HEK293 (cell line): ENCODE results near the gene VASN.

Experiments used
- CTCF ChIA-PET: fragments of 350-600 bp; formaldehyde crosslinking; extraction: SDS; loops from one replicate; lab custom pipeline; 2021; ENCODE audit warnings: antibody characterized with exemption; lab: Yijun Ruan, JAX
- POLR2A ChIA-PET: fragments of 300-600 bp; formaldehyde crosslinking; extraction: SDS; loops from one replicate; lab custom pipeline; 2020; ENCODE audit warnings: antibody characterized with exemption, inconsistent platforms; lab: Yijun Ruan, JAX
- H3K27ac ChIP-seq: fragments of 200-500 bp; sonication (Bioruptor generic); 2 replicates; pipeline ENCODE4 v1.5.1; 2014; ENCODE audit warnings: low read depth, low read length, control low read depth, inconsistent platforms; ENCODE audit errors: extremely low read depth
- H3K36me3 ChIP-seq, 2 experiments: fragments of 200-500 bp in 1 of 2; sonication (Bioruptor generic) in 1 of 2; 1 replicate in 1 of 2; 2 replicates in 1 of 2; pipeline ENCODE4 v1.5.1; 2014 to 2017; ENCODE audit warnings: inconsistent platforms in 2 of 2, low read length in 2 of 2; ENCODE audit not compliant: control insufficient read depth in 2 of 2, insufficient read depth in 1 of 2
- H3K4me1 ChIP-seq: fragments of 200-500 bp; sonication (Bioruptor generic); 2 replicates; pipeline ENCODE4 v1.5.1; 2014; ENCODE audit warnings: mild to moderate bottlenecking, low read length, inconsistent platforms; ENCODE audit not compliant: control insufficient read depth, insufficient read depth
- H3K4me3 ChIP-seq: 2 replicates; pipeline ENCODE4 v1.5.1; 2011; ENCODE audit warnings: low read depth, mild to moderate bottlenecking, control low read depth, low read length, moderate library complexity
- H3K9me3 ChIP-seq: fragments of 200-500 bp; sonication (Bioruptor generic); 2 replicates; pipeline ENCODE4 v1.5.1; 2014; ENCODE audit warnings: low read depth, low read length, inconsistent platforms; ENCODE audit not compliant: control insufficient read depth, insufficient read depth
- BCL11B ChIP-seq: fragments of 450-650 bp; formaldehyde crosslinking; IDR thresholded peaks from 2 replicates; pipeline ENCODE4 v1.5.1; 2016; ENCODE audit warnings: low read depth, missing biosample characterization, missing genetic modification characterization
- CTCF ChIP-seq: fragments of 450-650 bp; formaldehyde crosslinking; IDR thresholded peaks from 2 replicates; pipeline ENCODE4 v1.5.1; 2016; ENCODE audit warnings: missing biosample characterization, missing genetic modification characterization
- GLI2 ChIP-seq: fragments of 450-650 bp; formaldehyde crosslinking; IDR thresholded peaks from 2 replicates; pipeline ENCODE4; 2017; ENCODE audit warnings: missing biosample characterization, missing genetic modification characterization, low read depth, borderline replicate concordance
- GLIS2 ChIP-seq: fragments of 450-650 bp; formaldehyde crosslinking; IDR thresholded peaks from 2 replicates; pipeline ENCODE4 v1.5.1; 2016; ENCODE audit warnings: missing biosample characterization, missing genetic modification characterization
- HOXC10 ChIP-seq: sonication (generic); formaldehyde crosslinking; IDR thresholded peaks from 2 replicates; pipeline ENCODE4 v1.8.1; 2023; ENCODE audit warnings: mild to moderate bottlenecking, missing genetic modification reagents
- IKZF3 ChIP-seq: fragments of 450-650 bp; IDR thresholded peaks from 2 replicates; pipeline ENCODE4 v1.5.0; 2018; ENCODE audit warnings: missing biosample characterization, mild to moderate bottlenecking, missing genetic modification characterization, moderate library complexity
- KLF1 ChIP-seq: fragments of 450-650 bp; formaldehyde crosslinking; IDR thresholded peaks from 2 replicates; pipeline ENCODE4 v1.5.1; 2016; ENCODE audit warnings: missing biosample characterization, missing genetic modification characterization
- KLF17 ChIP-seq: fragments of 450-650 bp; formaldehyde crosslinking; IDR thresholded peaks from 2 replicates; pipeline ENCODE4 v1.5.1; 2016; ENCODE audit warnings: missing biosample characterization, missing genetic modification characterization
- SETDB1 ChIP-seq: IDR thresholded peaks from one replicate; pipeline ENCODE4 v1.6.1; 2017; ENCODE audit warnings: mild to moderate bottlenecking, low read length, moderate library complexity, mixed read lengths; ENCODE audit not compliant: insufficient read length
- ZBTB48 ChIP-seq: fragments of 450-650 bp; formaldehyde crosslinking; IDR thresholded peaks from 2 replicates; pipeline ENCODE4 v1.5.1; 2016; ENCODE audit warnings: missing biosample characterization, missing genetic modification characterization
- ZBTB8A ChIP-seq: fragments of 450-650 bp; formaldehyde crosslinking; IDR thresholded peaks from 2 replicates; pipeline ENCODE4 v1.5.1; 2016; ENCODE audit warnings: missing biosample characterization, missing genetic modification characterization
- ZEB2 ChIP-seq: fragments of 450-650 bp; formaldehyde crosslinking; IDR thresholded peaks from 2 replicates; pipeline ENCODE4 v1.5.1; 2016; ENCODE audit warnings: missing biosample characterization, missing genetic modification characterization
- ZFP3 ChIP-seq: fragments of 450-650 bp; formaldehyde crosslinking; IDR thresholded peaks from 2 replicates; pipeline ENCODE4 v1.5.1; 2016; ENCODE audit warnings: low read depth, missing biosample characterization, missing genetic modification characterization
- ZIC2 ChIP-seq: fragments of 450-650 bp; formaldehyde crosslinking; IDR thresholded peaks from 2 replicates; pipeline ENCODE4 v1.5.1; 2016; ENCODE audit warnings: missing biosample characterization, missing genetic modification characterization
- ZNF10 ChIP-seq: fragments of 450-650 bp; formaldehyde crosslinking; IDR thresholded peaks from 2 replicates; pipeline ENCODE4 v1.5.1; 2017; ENCODE audit warnings: missing biosample characterization, missing genetic modification characterization
- ZNF114 ChIP-seq: fragments of 450-650 bp; formaldehyde crosslinking; IDR thresholded peaks from 2 replicates; pipeline ENCODE4 v1.5.0; 2017; ENCODE audit warnings: missing biosample characterization, missing genetic modification characterization
- ZNF146 ChIP-seq: fragments of 450-650 bp; formaldehyde crosslinking; IDR thresholded peaks from 2 replicates; pipeline ENCODE4 v1.5.1; 2016; ENCODE audit warnings: missing biosample characterization, missing genetic modification characterization
- ZNF148 ChIP-seq: fragments of 450-650 bp; formaldehyde crosslinking; IDR thresholded peaks from 2 replicates; pipeline ENCODE4 v1.5.0; 2017; ENCODE audit warnings: missing biosample characterization, missing genetic modification characterization, borderline replicate concordance
- ZNF214 ChIP-seq: fragments of 450-650 bp; formaldehyde crosslinking; IDR thresholded peaks from 2 replicates; pipeline ENCODE4 v1.5.1; 2017; ENCODE audit warnings: missing biosample characterization, mild to moderate bottlenecking, missing genetic modification characterization, borderline replicate concordance
- ZNF292 ChIP-seq: fragments of 450-650 bp; formaldehyde crosslinking; IDR thresholded peaks from 2 replicates; pipeline ENCODE4 v1.5.1; 2016; ENCODE audit warnings: low read depth, missing biosample characterization, missing genetic modification characterization, borderline replicate concordance
- ZNF335 ChIP-seq: fragments of 450-650 bp; formaldehyde crosslinking; conservative IDR thresholded peaks from 2 replicates; pipeline ENCODE4 v1.5.1; 2016; ENCODE audit warnings: missing biosample characterization, missing genetic modification characterization
- ZNF362 ChIP-seq: fragments of 450-650 bp; formaldehyde crosslinking; IDR thresholded peaks from 2 replicates; pipeline ENCODE4 v1.5.1; 2016; ENCODE audit warnings: missing biosample characterization, missing genetic modification characterization
- ZNF37A ChIP-seq: fragments of 450-650 bp; IDR thresholded peaks from 2 replicates; pipeline ENCODE4 v1.5.1; 2018; ENCODE audit warnings: missing biosample characterization, missing genetic modification characterization
- ZNF416 ChIP-seq: fragments of 450-650 bp; formaldehyde crosslinking; IDR thresholded peaks from 2 replicates; pipeline ENCODE4 v1.5.1; 2016; ENCODE audit warnings: missing biosample characterization, missing genetic modification characterization
- ZNF558 ChIP-seq: fragments of 450-650 bp; formaldehyde crosslinking; IDR thresholded peaks from 2 replicates; pipeline ENCODE4 v1.5.1; 2016; ENCODE audit warnings: missing biosample characterization, missing genetic modification characterization
- ZNF624 ChIP-seq: fragments of 450-650 bp; formaldehyde crosslinking; IDR thresholded peaks from 2 replicates; pipeline ENCODE4 v1.5.1; 2017; ENCODE audit warnings: missing biosample characterization, missing genetic modification characterization
- ZNF658 ChIP-seq: fragments of 450-650 bp; formaldehyde crosslinking; IDR thresholded peaks from 2 replicates; pipeline ENCODE4; 2016; ENCODE audit warnings: missing biosample characterization, missing genetic modification characterization
- ZNF677 ChIP-seq: fragments of 450-650 bp; IDR thresholded peaks from 2 replicates; pipeline ENCODE4 v1.5.0; 2018; ENCODE audit warnings: missing biosample characterization, mild to moderate bottlenecking, missing genetic modification characterization, moderate library complexity
- ZNF692 ChIP-seq: fragments of 450-650 bp; formaldehyde crosslinking; IDR thresholded peaks from 2 replicates; pipeline ENCODE4 v1.5.1; 2016; ENCODE audit warnings: missing biosample characterization, missing genetic modification characterization
- ZSCAN16 ChIP-seq: fragments of 450-650 bp; formaldehyde crosslinking; IDR thresholded peaks from 2 replicates; pipeline ENCODE4 v1.5.1; 2016; ENCODE audit warnings: missing biosample characterization, missing genetic modification characterization

The VASN gene

GRCh38 chr16:4377573-4378154 is 6.0 kb downstream of the VASN start (continued):
- TF ChIP-seq ZBTB48 (tag by site-specific recombination) (no peak), ZNF677 (no peak), HOXC10 (CRISPR knock-in tag) (no peak), ZNF148 (tag by site-specific recombination) (no peak), SETDB1 (no peak), ZNF558 (tag by site-specific recombination) (no peak)
- TF ChIP-seq, all 188 proteins: peak for 2

GRCh38 chr16:4378161-4378666 is 6.6 kb downstream of the VASN start:
- Histone ChIP-seq H3K4me3 (no peak overlapping the region), H3K4me1 (peaks cover 10% of the 10 kb centered on the region), H3K9me3 (no peaks in the 10 kb centered on the region), H3K27ac (no peak overlapping the region), H3K36me3 (peaks cover 0 to 20% of the 10 kb centered on the region in 2 experiments; a peak in 1 of 3 replicates)
- ChIA-PET POLR2A (interaction anchor here (1.2 kb wide), 1 partner anchor 9 kb away, joined by 3 read pairs; no protein-coding TSS in a partner anchor), CTCF (interaction anchor here (0.7 to 2.1 kb wide), 5 partner anchors 8 to 25 kb away, joined by 3 to 19 read pairs (median 5); no protein-coding TSS in a partner anchor)
- TF ChIP-seq ZNF335 (tag by site-specific recombination) (no peak), ZNF114 (no peak), ZNF214 (tag by site-specific recombination) (no peak), ZIC2 (no peak), ZNF658 (tag by site-specific recombination) (no peak), ZNF624 (tag by site-specific recombination) (no peak), ZNF292 (tag by site-specific recombination) (no peak), ZNF362 (tag by site-specific recombination) (no peak), CTCF (0 out of 2 replicates have a peak, but pooled peaks have one; percentile 2), ZNF10 (no peak), KLF1 (peak; percentile 98), ZNF692 (no peak), ZBTB8A (tag by site-specific recombination) (no peak), ZSCAN16 (no peak), ZNF416 (no peak), GLI2 (no peak), IKZF3 (no peak), ZEB2 (tag by site-specific recombination) (no peak), KLF17 (tag by site-specific recombination) (peak; percentile 58; the same call in 1 of the 2 replicates), ZFP3 (tag by site-specific recombination) (no peak), GLIS2 (peak; percentile 41; the same call in 1 of the 2 replicates), ZNF37A (no peak), ZNF558 (tag by site-specific recombination) (no peak), ZNF146 (tag by site-specific recombination) (no peak), BCL11B (no peak)
